Panc1 (cell line): Measurements from ENCODE around the gene CNTN1.

Source experiments
- CTCF ChIP-seq: fragments of 450-650 bp; IDR thresholded peaks from 2 replicates; pipeline ENCODE4 v1.5.1; 2017; ENCODE audit warnings: mild to moderate bottlenecking
- POLR2AphosphoS5 ChIP-seq: IDR thresholded peaks from 2 replicates; pipeline ENCODE4 v1.6.1; 2012; ENCODE audit warnings: mild to moderate bottlenecking, low read depth, low read length, moderate library complexity
- REST ChIP-seq, 2 experiments: IDR thresholded peaks; 2 replicates each; pipeline ENCODE4 v1.6.1; 2011 to 2012; ENCODE audit warnings: low read depth in 2 of 2, control low read depth in 1 of 2, low read length in 1 of 2, mild to moderate bottlenecking in 1 of 2, moderate library complexity in 1 of 2; ENCODE audit not compliant: insufficient read depth in 1 of 2
- SIN3A ChIP-seq: IDR thresholded peaks from 2 replicates; pipeline ENCODE4 v1.6.1; 2012; ENCODE audit warnings: low read depth, mild to moderate bottlenecking, low read length, moderate library complexity, borderline replicate concordance; ENCODE audit not compliant: insufficient read depth
- TCF7L2 ChIP-seq: IDR thresholded peaks from 2 replicates; pipeline ENCODE4 v1.6.1; 2011; ENCODE audit warnings: mild to moderate bottlenecking, low read depth, low read length, inconsistent platforms

GRCh38 chr12:40655451-40655850 lies 36.8 kb upstream of the CNTN1 start:
- TF ChIP-seq POLR2AphosphoS5: no peak
- TF ChIP-seq SIN3A: no peak
- no peak for TF ChIP-seq CTCF
- TF ChIP-seq REST (IDR thresholded peaks at IDR 0.05; ENCODE audit: insufficient read depth in 1 of 2, low read depth in 2 of 2, low read length in 1 of 2): no peak
- no peak for TF ChIP-seq TCF7L2
